HG02870 (cell line): ENCODE results near the gene MYO5A.
"Not testable (repeated sequence)": the region's sequence is repeated elsewhere in the genome, so short reads cannot be mapped to it uniquely, and the experiment has no call there.

Experiments
- ATAC-seq: cut with Tn5 transposase; IDR thresholded peaks from one replicate; pipeline ENCODE4 v1.9.1; 2021; ENCODE audit warnings: mild to moderate bottlenecking, moderate library complexity; ENCODE audit not compliant: unreplicated experiment

MYO5A gene

DNA sequence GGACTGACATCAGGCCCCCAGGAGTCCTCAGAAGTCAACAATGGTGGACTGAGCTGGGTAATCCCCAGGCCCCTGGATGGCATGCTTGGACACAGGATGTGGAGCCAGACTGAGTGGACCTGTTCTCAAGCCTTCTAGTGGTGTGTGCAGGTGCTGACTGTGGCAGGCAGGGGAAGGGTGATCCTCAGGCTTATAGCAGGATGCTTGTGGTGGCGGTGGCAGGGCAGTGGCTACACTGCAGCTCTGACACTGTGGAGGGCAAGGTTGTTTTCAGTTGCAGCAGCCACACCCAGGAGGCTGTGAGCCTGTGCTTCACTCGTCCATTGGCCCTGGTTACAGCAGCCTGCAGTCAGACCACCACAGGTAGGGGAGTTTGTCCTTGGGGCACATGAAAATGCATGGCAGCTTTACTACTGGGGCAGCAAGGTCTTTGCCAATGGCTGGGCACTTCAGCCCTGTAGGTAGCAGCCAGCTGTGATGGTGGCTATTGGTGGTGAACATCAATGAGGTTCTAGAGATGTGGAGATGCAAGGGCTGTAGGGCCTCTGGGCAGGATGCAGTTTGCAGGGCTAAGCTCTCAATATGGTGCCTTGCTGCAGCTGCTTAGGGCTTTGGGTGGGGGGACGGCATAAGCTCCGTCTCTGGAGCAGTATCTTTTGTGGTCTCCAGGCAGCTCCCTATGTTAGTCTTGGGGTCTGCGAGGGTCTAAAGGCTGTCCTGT, 17.5 kb upstream of the MYO5A start:
- ATAC-seq = no peak

DNA sequence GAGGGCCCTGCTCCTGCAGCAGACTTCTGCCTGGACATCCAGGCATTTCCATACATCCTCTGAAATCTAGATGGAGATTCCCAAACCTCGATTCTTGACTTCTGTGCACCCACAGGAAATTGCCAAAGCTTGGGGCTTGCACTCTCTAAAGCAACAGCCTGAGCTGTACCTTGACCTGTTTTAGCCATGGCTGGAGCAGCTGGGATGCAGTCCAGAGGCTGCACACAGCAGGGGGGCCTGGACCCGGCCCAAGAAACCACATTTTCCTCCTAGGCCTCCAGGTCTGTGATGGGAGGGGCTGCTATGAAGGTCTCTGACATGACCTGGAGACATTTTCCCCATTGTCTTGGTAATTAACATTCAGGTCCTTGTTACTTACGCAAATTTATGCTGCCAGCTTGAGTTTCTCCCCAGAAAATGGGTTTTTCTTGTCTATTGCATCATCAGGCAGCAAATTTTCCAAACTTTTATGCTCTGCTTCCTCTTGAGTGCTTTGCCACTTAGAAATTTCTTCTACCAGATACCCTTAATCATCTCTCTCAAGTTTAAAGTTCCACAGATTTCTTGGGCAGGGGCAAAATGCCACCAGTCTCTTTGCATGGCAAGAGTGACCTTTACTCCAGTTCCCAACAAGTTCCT, 11.8 kb upstream of the MYO5A start:
- no peak for ATAC-seq

DNA sequence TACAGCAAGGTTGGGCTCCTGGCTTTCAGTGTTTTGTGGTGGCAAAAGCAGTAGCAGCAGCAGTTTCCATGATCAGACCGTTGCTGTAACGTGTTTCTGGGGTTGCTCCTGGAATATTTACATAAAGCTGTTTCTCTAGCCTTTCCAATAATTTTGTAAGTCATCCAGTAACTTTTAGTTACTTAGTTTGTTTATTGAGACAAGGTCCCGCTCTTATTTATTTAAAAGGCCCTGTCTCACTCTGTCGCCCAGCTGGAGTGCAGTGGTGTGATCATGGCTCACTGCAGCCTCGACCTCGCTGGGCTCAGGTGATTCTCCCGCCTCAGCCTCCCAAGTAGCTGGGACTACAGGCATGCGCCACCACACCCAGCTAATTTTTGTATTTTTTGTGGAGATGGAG, 8.8 kb upstream of the MYO5A start:
- ATAC-seq = no peak

DNA sequence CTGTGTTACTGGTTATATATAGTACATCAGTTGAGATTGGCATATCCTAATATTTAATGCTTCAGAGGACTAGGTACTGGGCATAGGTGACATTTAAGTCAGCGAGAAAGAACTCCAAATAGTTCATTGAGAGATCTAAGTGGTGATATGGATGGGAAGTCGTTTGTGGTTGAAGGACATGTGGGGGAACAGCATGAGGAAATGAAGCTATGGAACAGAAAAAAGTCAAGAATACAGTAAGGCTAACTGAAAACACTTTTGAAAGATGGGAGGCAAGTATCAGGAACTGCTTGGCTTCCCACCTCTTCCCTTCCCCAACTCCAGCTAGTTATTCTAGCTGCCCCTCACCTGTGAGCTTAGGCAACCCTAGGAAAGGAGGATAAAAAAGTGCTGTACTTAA, 3.7 kb upstream of the MYO5A start:
- ATAC-seq = no peak

DNA sequence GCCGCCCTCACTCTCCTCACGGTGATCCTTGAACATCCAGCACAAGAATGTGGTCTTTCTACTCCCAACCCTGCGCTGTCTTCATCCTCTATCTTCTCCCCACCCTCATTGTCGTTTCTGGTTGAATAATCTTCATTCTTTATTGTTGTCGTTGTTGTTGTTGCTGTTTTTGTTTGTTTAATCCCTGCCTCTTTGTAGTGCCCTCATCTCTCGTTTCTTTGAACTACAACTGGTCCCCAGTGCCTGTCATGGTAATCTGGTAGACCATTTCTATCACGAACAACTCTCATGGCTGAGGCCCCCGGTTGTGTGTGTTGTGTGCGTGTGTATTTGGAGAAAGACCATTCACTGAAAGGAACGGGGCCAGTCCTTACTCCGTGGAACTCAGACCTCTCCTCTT, 1.3 kb upstream of the MYO5A start:
- no peak for ATAC-seq

DNA sequence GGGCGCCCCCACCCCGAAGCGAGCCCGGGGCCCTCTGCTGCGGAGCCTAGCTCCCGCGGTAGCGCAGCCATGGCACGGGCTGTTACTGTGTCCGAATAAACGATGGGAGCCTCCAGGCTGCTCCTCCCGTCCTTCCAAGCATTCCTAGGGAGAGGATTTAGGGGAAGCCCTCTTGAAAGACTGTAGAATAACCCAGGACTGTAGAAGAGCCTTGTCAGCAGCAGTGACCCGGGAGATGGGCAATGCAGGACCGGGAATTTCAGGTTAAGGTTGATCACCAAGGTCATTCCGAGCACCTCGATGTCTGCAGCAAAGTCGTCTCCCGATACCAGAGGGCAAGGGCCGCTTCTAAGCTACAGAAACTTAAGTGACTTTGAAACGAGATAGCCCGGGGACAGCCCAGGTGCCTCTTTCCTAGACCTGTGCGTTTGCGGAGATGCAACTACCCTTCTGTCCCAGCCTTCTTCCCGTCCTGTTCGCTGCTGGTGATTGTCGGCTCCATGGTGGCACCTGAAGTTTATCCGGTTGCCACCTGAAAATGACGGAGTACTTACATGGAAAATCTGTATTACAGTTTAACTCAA, 753 bp upstream of the MYO5A start:
- ATAC-seq = peak; percentile 0

DNA sequence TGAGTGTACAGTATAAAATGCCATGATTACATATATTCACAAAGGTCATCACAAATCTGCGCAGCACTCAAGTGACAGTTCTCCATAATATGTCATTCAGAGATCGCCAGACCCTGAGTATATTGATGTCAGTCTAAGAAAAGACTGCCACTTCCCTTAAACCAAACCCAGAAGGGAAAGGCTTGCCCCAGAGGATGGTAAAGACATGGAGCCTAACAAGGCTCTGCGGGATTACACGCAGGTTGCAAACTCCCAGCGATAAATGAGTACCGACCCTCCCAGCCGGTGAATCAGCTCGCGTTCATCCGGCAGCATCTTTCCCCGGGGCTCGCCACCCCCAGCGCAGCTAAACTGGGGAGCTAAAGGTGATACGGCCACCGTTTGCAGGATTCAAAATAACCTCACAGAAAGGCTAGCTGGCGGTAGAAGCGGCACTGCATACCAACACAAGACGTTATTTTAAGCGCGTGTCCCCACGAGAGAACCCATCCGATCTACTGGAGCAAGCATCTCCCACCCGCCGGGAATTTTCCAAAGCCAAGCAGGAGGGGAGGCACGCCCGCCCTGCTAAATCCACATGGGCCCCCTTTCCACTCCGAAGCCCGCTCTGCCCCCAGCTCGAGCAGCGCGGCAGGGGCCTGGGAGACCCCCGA, 643 bp downstream of the MYO5A start:
- peak; percentile 15 for ATAC-seq

DNA sequence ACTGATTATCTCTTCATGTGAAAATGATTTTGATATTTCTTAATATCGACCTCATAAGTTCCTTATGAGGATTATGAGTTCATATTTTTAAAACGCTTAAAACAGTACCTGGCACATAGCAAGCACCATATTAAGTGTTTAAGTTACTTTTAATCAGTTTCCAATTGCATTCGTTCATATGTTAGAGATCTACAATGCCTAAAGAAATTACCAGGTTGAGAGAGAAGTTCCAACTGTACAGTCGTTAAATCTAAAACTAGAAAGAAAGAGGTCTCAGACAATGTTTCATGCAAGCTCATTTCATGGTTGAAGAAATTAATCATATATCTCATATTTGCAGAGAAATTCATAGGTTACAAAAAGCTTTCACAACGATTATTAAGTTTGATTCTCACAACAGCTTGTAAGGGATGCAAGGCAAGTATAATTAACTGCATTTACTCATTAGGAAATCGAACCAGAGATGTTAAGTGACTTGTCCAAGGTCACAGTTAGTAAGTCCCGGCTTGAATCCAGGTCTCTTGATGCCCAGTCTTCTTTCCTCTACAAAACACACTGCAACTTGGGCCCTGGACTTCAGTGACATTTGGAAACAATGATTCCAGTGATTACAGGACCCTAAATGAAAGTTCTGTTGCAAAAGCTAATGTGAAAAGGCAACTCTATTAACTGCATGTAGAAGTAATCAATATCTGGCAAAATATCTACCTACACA, 1.3 kb downstream of the MYO5A start:
- ATAC-seq = no peak

DNA sequence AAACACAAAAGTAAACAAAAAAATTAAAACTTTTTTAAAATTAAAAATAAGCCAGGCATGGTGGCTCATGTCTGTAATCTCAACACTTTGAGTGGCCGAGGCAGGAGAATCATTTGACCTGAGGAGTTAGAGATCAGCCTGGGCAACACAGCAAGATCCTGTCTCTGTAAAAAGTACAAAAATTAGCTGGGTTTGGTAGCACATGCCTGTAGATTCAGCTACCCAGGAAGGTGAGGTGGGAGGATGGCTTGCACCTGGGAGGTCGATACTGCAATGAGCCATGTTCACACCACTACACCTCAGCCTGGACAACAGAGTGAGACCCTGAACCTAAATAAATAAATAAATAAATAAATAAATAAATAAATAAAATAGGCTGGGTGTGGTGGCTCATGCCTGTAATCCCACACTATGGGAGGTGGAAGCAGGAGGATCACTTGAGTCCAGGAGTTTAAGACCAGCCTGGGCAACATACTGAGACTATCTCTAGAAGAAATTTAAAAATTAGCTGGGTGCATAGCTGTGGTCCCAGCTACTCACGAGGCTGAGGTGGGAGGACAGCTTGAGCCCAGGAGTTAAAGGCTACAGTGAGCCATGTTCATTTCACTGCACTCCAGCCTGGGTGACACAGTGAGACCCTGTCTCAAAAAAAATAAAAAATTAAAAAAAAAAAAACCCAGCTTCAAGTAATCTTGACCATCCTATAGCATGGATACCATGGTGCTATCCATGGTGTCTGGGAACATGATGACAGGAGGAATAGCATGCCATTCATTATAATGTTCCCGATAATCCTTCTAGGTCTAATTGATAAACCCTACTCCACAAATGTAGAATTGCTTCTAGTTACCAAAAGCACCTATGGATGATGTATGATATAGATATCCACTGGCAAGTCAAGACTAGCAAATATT, 4.2 kb downstream of the MYO5A start:
- no peak for ATAC-seq

DNA sequence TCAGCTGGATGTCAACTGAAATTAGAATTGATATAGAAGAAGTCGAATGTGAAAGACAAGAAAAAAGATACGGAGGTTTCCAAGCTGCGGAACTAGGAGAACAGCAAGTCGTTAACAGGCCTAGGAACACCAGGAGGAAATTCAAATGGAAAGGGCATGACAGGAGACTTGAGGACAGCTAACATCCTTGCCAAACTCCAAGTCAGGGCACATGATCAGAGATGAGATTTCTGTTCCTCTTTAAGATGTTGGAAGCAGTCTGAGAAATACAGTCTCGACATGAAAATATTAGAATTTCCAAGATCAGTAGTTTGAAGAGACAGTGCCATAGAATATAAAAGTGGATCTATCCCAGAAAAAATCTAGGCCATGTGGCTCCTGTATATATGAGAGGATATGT, 5.0 kb downstream of the MYO5A start:
- no peak for ATAC-seq

DNA sequence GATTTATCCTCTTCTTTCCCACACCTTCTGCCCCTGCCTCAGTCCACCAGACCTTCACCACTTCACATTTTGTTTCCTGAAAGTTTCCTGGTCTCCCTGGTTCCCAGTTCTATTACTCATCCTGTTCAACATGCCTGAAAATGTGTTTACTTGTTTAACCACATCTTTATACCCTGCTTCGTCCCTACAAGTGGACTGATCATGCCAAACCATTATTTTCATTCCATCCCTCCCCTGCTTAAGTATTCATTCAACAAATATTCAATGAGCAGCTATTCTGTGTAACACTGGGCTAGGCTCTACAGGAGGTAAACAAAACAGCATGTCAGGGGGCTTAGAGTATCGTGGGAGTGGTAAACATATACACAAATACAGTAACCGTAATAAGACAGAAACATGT, 5.5 kb downstream of the MYO5A start:
- ATAC-seq = no peak

DNA sequence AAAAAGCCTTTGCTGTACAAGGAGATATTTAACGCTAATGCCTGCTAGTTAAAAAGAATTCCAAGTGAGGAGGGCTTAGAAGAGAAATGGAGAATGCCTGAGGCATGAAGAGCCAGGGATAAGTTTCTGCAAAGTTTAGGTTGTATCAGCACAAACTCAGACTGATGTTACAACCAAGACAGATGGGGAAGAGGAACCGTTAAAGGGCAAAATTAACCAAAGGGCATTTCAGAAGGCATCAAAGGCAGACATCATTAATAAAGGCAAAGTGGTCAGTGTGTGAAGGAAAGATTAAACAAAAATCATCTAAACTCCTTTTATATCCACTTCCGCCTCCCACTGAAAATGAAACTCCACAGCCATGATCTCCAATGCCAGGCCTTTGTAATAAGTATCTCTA, 7.0 kb downstream of the MYO5A start:
- no peak for ATAC-seq

DNA sequence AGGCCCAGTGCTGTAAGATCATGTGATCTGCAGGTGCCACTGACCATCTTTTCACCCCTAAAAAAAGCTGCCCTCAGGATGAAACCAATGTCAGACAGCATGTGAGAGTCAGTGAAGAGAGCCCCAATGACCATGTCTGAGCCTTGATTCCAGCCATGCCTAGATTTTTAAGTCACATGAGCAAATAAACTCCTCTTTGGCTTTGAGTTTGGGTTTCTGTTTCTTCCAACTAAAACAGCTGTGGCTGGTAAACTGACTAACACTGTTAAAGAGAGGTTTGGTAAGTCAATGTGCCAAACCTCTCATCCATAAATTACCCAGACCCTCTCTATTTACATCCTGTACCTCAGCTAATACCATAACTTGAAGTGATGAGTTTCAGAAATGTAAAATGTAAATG, 8.3 kb downstream of the MYO5A start:
- ATAC-seq = no peak

DNA sequence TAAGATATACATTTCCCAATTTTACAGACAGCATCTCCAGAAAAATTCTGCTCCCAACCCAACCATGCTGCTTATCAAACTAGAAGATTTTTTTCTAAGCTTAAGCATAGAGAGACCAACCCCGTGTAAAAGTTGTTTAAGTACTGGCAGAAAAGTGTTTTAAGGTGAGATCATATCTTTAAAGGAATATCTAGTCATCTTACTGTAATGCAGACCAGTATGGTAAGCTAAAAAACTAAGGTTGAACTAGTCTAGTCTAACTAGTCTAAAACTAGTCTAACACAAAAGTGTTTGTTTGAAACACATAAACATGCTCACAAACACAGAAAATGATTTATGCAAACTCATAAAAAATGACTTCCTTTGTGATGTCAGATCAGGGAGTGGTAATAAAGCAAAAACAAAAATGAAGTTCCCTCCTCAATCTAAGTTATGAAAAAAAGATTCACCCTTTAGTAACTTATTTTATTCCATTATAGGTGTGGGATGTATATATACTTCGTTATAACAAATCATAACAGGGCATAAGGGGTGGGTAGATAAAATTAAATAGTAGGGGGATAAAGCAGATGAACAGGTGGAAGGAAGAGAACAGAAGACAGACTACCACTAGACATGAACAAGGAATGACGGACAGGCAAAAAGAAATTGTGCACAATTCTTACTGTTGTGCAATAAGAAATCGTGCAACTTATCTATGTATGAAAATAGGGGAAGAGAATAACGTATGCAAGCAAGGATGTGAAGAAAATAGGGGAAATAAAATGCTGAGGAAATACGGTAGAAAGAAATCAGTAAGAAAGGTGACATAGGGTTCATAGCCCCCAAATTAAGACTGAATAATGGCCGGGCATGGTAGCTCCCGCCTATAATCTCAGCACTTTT, 10.0 kb downstream of the MYO5A start:
- no peak for ATAC-seq

DNA sequence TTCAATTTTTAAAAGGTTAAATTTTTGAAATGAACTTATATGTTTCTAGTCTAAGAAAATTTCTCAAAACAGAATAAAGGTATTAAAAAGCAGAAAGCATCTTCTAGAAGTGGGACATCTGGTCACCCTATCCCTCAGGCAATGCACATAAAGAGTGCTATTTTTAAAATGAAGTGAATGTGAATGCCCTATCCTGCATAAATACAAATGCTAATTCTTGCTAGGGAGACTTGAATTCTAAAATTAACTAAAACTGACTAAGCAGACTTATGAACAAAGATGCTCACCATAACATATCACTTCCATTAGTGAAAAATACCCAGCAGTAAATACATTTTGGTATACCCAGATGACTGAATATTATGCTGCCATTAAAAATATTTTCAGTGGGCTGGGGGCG, 11.7 kb downstream of the MYO5A start:
- ATAC-seq = no peak

DNA sequence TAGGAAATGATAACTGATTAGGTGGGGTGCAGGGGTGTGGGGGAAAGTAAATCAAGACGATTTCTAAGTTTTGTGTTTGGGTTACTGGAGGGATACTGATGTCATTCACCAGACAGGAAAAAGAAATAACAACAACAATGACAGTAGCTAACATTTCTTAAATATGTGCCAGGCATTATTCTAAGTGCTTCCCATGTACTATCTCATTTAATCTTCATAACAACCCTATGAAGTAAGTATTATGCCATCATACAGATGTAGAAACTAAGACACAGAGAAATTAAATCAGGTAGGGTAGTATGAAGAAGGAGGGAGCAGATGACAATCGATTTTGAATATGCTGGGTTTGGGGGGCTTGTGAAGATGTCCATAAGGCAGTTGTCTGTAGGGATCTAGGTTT, 13.3 kb downstream of the MYO5A start:
- no peak for ATAC-seq

DNA sequence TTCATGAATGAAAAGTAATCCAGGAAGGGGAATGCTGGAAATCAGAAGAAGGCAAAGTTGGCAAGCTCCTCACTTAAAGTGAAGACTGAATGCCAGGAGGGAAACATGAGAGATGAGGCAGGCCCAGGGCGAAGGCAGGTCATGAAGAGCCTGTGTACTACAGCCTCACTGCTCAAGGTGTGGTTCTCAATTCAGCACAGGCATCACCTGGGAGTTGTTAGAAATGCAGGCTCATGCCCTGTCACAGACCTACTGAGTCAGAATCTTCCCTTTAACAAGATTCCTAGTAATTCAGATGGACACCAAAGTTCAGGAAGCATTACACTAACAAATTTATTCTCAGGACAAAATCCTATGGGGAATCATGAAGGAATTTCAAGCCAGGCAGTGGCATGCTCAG, 14.2 kb downstream of the MYO5A start:
- ATAC-seq = no peak

DNA sequence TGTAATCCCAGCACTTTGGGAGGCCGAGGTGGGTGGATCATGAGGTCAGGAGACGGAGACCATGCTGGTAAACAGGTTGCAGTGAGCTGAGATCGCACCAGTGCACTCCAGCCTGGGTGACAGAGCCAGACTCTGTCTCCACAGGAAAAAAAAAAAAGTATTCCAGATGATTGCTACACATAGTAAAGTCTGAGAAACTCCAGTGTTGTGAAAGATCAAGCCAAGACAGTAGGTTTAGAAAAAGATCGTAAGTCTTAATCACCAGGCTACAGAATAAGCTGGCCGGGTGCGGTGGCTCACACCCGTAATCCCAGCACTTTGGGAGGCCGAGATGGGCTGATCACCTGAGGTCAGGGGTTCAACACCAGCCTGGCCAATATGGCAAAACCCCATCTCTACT, 15.8 kb downstream of the MYO5A start:
- not testable (repeated sequence) for ATAC-seq

DNA sequence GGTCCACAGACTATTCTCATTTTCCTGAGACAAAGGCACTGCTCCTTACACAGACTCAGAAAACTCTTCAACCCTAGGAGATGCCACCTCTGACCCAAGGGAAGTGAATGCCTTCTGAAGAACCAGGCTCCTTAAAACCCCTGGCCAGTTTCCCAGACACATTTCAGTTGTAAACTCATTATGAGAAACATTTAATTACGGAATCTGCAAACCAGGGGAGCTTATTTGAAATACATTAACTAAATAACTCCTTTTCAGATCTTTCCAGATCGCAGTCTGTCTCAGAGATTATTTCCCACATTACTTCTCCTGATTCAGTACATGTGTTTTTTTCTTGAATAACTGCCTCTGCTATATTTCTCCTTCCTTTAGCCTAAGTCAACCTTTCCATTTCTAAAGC, 17.6 kb downstream of the MYO5A start:
- ATAC-seq = no peak
